ENCODE measurements around the gene SAMMSON. TPM values are rescaled to one million over a fixed set of nuclear protein-coding genes. Genes with fewer than 3 reads are reported as not detected.

The SAMMSON gene
- total and polyA plus RNA-seq, 2 of the 4 experiments (the other 2 are of a cell fraction), result not detected

DNA sequence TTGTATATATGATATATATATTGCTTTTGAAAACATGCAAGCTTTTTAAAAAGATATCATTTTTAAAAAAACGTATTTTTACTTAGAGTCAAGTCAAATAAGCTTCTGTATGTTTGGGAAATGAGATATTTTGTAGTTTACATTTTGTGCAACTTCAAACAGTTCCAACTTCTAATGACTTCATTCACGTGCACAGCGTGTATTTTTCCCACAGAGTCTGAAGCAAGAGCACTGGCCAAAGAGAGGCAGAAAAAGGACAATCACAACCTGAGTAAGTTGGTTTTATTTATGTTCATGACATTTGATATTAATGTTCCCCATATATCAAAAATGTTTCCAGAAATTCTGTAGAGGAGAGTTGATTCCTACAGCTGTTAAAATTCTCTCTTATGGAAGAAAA is 47.9 kb upstream of the SAMMSON start:
- Histone ChIP-seq H3K79me1 (ENCODE audit: low read depth in 1 of 2, low read length in 2 of 2) (peaks cover 0 to 5% of the 10 kb centered on the region in 2 experiments; a peak in 2 of 4 replicates), H3K4me3 (ENCODE audit: insufficient read depth, low read depth, low read length) (no peak overlapping the region), H2AFZ (replicated peaks; ENCODE audit: low read length, poor library complexity) (no peak overlapping the region), H3K27ac (ENCODE audit: insufficient read depth, low read length) (no peak overlapping the region; the same call in 1 of the 2 replicates), H3K14ac (replicated peaks; ENCODE audit: low read depth, low read length) (no peak overlapping the region), H3K23ac (ENCODE audit: low read depth, low read length) (no peak overlapping the region), H2BK15ac (ENCODE audit: low read depth, low read length) (no peak overlapping the region), H3K4me1 (ENCODE audit: control insufficient read depth, insufficient read depth, low read length) (peaks cover 4% of the 10 kb centered on the region), H2AK9ac (replicated peaks; ENCODE audit: low read depth, low read length, poor library complexity) (no peak overlapping the region), H4K91ac (ENCODE audit: insufficient read depth, low read depth, low read length) (no peak overlapping the region), H4K8ac (ENCODE audit: low read depth in 2 of 2, low read length in 2 of 2) (no peak overlapping the region), H2BK20ac (ENCODE audit: low read depth, low read length) (peak overlapping the region; percentile 66; the same call in 1 of the 2 replicates), H3K27me3 (ENCODE audit: control insufficient read depth, insufficient read depth, low read length) (no peaks in the 10 kb centered on the region), H3K4me2 (ENCODE audit: low read depth, low read length) (no peak overlapping the region), H4K5ac (ENCODE audit: low read depth, low read length) (peak overlapping the region; percentile 48; the same call in 1 of the 2 replicates), H3K9me3 (ENCODE audit: control insufficient read depth, insufficient read depth, low read length) (no peaks in the 10 kb centered on the region), H3K9me1 (ENCODE audit: insufficient read depth, low read length) (no peaks in the 10 kb centered on the region), H3K56ac (ENCODE audit: extremely low read depth, insufficient read depth, low read length) (peak overlapping the region; percentile 19; the same call in 1 of the 2 replicates), H2BK5ac (ENCODE audit: low read depth, low read length, poor library complexity, severe bottlenecking) (no peak overlapping the region), H3K36me3 (ENCODE audit: control insufficient read depth, insufficient read depth, low read length) (peaks cover 12% of the 10 kb centered on the region), H2AK5ac (ENCODE audit: low read depth, low read length) (no peak overlapping the region), H3K4ac (ENCODE audit: low read depth, low read length) (no peak overlapping the region), H4K20me1 (ENCODE audit: insufficient read depth, low read length) (no peaks in the 10 kb centered on the region), H3K9ac (ENCODE audit: low read depth, low read length) (no peak overlapping the region; the same call in 1 of the 2 replicates), H3K18ac (ENCODE audit: low read depth, low read length) (no peak overlapping the region), H2BK120ac (ENCODE audit: low read depth, low read length) (no peak overlapping the region)
- ChIA-PET POLR2A (ENCODE audit: unreplicated experiment) (no interaction called here), CTCF (interaction anchor here (1.5 to 1.6 kb wide), 2 partner anchors 261 to 280 kb away, joined by 4 to 6 read pairs; no protein-coding TSS in a partner anchor)
- no TSS peak for BruUV-seq (replicated peaks)
- intact Hi-C loops (cut with micrococcal nuclease) (loop anchor here (2.0 to 10.0 kb wide), 3 partner anchors 507 to 791 kb away; no protein-coding TSS in a partner anchor), in situ Hi-C loops (cut with MboI; ENCODE audit: low sequenced_read_pairs) (loop anchor here (10.0 to 25.0 kb wide), 2 partner anchors 507 to 789 kb away; no protein-coding TSS in a partner anchor), dilution Hi-C loops (cut with HindIII; ENCODE audit: low sequenced_read_pairs, unreplicated experiment) (no loop called here)
- peak; percentile 11 for DNase-seq
- ATAC-seq (ENCODE audit: low read depth), result no peak
- WGBS, 2 experiments (ENCODE audit: extremely low coverage in 2 of 2, insufficient read length in 1 of 2), result no CpG with 5 or more reads among the region's 3 CpGs
- TF ChIP-seq POLR2A (IDR thresholded peaks at IDR 0.05; ENCODE audit: low read depth, low read length) (no peak), BHLHE40 (IDR thresholded peaks at IDR 0.05; ENCODE audit: low read depth, low read length) (peak; percentile 44; the same call in 1 of the 2 replicates)
